ENCODE data around the gene PSMB7. TPM values are rescaled to one million over a fixed set of nuclear protein-coding genes. Genes with fewer than 3 reads are reported as not detected.
A peak's percentile ranks its signal among the peaks of the same experiment; 100 is the strongest.

The PSMB7 gene
- total RNA-seq, 1 experiment from 2014 or later = 216 TPM

GRCh38 chr9:124352616-124353015 lies 62.6 kb downstream of the PSMB7 start:
- peak in 1 of 2 experiments; percentile 17 for DNase-seq
- Mint-ChIP-seq H3K9me3 (ENCODE audit: unreplicated experiment) (no peaks in the 10 kb centered on the region), H3K4me1 (ENCODE audit: low read depth, unreplicated experiment) (no peaks in the 10 kb centered on the region), H3K27me3 (ENCODE audit: insufficient read depth, unreplicated experiment) (no peaks in the 10 kb centered on the region), H3K36me3 (ENCODE audit: insufficient read depth, unreplicated experiment) (peaks cover 95% of the 10 kb centered on the region), H3K4me3 (ENCODE audit: unreplicated experiment) (no peak overlapping the region), H3K27ac (ENCODE audit: unreplicated experiment) (no peak overlapping the region)
- H3K4me3 ChIP-seq (ENCODE audit: low read depth, low read length) = no peak overlapping the region
- no TSS peak for BruUV-seq (replicated peaks)
- intact Hi-C loops (cut with micrococcal nuclease; ENCODE audit: unreplicated experiment) = no loop called here
- TF ChIP-seq CTCF (IDR thresholded peaks at IDR 0.05; ENCODE audit: insufficient read depth in 1 of 2, low read depth in 1 of 2, low read length in 1 of 2, severe bottlenecking in 1 of 2, unreplicated experiment in 1 of 2) = no peak
- CTCF ChIA-PET = no interaction called here
- POLR2A ChIA-PET = no interaction called here
- no peaks in the 10 kb centered on the region for H3K27me3 ChIP-seq (replicated peaks; ENCODE audit: control insufficient read depth, insufficient read depth, low read length)
- H3K4me1 ChIP-seq = no peaks in the 10 kb centered on the region
- H3K9me3 ChIP-seq = no peaks in the 10 kb centered on the region
- peaks cover 12% of the 10 kb centered on the region for H3K36me3 ChIP-seq (ENCODE audit: control insufficient read depth, insufficient read depth, low read length)

- peak in 1 of 2 experiments; percentile 28 for DNase-seq
- no peaks in the 10 kb centered on the region for H3K4me1 ChIP-seq
- intact Hi-C loops (cut with micrococcal nuclease; ENCODE audit: unreplicated experiment) = no loop called here
- no peaks in the 10 kb centered on the region for H3K27me3 ChIP-seq (replicated peaks; ENCODE audit: control insufficient read depth, insufficient read depth, low read length)
- no peak overlapping the region for H3K4me3 ChIP-seq (ENCODE audit: low read depth, low read length)
- Mint-ChIP-seq H3K4me1 (ENCODE audit: low read depth, unreplicated experiment) (no peaks in the 10 kb centered on the region), H3K9me3 (ENCODE audit: unreplicated experiment) (no peaks in the 10 kb centered on the region), H3K4me3 (ENCODE audit: unreplicated experiment) (no peak overlapping the region), H3K27ac (ENCODE audit: unreplicated experiment) (peak overlapping the region; percentile 12), H3K36me3 (ENCODE audit: insufficient read depth, unreplicated experiment) (peaks cover 95% of the 10 kb centered on the region), H3K27me3 (ENCODE audit: insufficient read depth, unreplicated experiment) (no peaks in the 10 kb centered on the region)
- no TSS peak for BruUV-seq (replicated peaks)
- CTCF ChIA-PET = no interaction called here
- no peak for TF ChIP-seq CTCF (IDR thresholded peaks at IDR 0.05; ENCODE audit: insufficient read depth in 1 of 2, low read depth in 1 of 2, low read length in 1 of 2, severe bottlenecking in 1 of 2, unreplicated experiment in 1 of 2)
- no peaks in the 10 kb centered on the region for H3K9me3 ChIP-seq
- peaks cover 12% of the 10 kb centered on the region for H3K36me3 ChIP-seq (ENCODE audit: control insufficient read depth, insufficient read depth, low read length)
- POLR2A ChIA-PET = no interaction called here
Observed at GRCh38 chr9:124351672-124352468, 63.4 kb downstream of the PSMB7 start.

GRCh38 chr9:124350494-124351263 lies 64.6 kb downstream of the PSMB7 start:
- TF ChIP-seq CTCF (IDR thresholded peaks at IDR 0.05; ENCODE audit: insufficient read depth in 1 of 2, low read depth in 1 of 2, low read length in 1 of 2, severe bottlenecking in 1 of 2, unreplicated experiment in 1 of 2) = no peak
- Mint-ChIP-seq H3K4me1 (ENCODE audit: low read depth, unreplicated experiment) (no peaks in the 10 kb centered on the region), H3K27me3 (ENCODE audit: insufficient read depth, unreplicated experiment) (no peaks in the 10 kb centered on the region), H3K27ac (ENCODE audit: unreplicated experiment) (peak overlapping the region; percentile 12), H3K4me3 (ENCODE audit: unreplicated experiment) (no peak overlapping the region), H3K9me3 (ENCODE audit: unreplicated experiment) (no peaks in the 10 kb centered on the region), H3K36me3 (ENCODE audit: insufficient read depth, unreplicated experiment) (peaks cover 96% of the 10 kb centered on the region)
- ChIA-PET CTCF (no interaction called here), POLR2A (no interaction called here)
- Histone ChIP-seq H3K36me3 (ENCODE audit: control insufficient read depth, insufficient read depth, low read length) (peaks cover 12% of the 10 kb centered on the region), H3K9me3 (no peaks in the 10 kb centered on the region), H3K4me3 (ENCODE audit: low read depth, low read length) (no peak overlapping the region), H3K27me3 (replicated peaks; ENCODE audit: control insufficient read depth, insufficient read depth, low read length) (no peaks in the 10 kb centered on the region), H3K4me1 (no peaks in the 10 kb centered on the region)
- intact Hi-C loops (cut with micrococcal nuclease; ENCODE audit: unreplicated experiment) = no loop called here
- BruUV-seq (replicated peaks) = no TSS peak
- DNase-seq = peak; percentile 22 to 36
